HG02981 (cell line): Measurements from ENCODE around the gene NCK2.
A peak's percentile ranks its signal among the peaks of the same experiment; 100 is the strongest.

Experiments used
- ATAC-seq: cut with Tn5 transposase; IDR thresholded peaks from one replicate; pipeline ENCODE4 v1.9.1; 2021; ENCODE audit warnings: mild to moderate bottlenecking, moderate library complexity; ENCODE audit not compliant: unreplicated experiment

The NCK2 gene

DNA sequence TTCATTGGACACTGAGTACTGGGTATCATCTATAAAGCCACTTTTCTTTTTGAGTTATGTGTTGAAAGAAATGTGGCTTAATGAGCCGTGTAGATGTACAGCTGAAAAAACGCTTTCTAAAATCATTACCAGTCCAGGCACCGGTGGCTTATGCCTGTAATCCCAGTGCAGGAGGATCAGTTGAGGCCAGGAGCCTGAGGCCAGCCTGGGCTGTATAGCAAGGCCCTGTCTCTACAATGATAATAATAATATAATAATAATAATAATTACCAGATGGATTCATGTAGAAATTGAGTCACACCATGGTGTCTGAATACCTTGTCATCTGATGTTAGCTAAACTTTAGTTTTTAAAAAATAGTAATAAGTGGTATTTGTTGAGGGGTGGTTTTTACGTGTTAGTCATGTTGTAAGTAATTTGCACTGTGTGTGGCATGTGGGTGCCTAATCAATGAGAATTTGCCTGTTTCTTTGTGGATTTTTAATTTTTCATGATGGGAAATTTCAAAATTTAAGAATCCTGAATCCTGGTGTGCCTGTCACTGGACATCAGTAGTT lies 30.1 kb downstream of the NCK2 start:
- ATAC-seq = no peak

DNA sequence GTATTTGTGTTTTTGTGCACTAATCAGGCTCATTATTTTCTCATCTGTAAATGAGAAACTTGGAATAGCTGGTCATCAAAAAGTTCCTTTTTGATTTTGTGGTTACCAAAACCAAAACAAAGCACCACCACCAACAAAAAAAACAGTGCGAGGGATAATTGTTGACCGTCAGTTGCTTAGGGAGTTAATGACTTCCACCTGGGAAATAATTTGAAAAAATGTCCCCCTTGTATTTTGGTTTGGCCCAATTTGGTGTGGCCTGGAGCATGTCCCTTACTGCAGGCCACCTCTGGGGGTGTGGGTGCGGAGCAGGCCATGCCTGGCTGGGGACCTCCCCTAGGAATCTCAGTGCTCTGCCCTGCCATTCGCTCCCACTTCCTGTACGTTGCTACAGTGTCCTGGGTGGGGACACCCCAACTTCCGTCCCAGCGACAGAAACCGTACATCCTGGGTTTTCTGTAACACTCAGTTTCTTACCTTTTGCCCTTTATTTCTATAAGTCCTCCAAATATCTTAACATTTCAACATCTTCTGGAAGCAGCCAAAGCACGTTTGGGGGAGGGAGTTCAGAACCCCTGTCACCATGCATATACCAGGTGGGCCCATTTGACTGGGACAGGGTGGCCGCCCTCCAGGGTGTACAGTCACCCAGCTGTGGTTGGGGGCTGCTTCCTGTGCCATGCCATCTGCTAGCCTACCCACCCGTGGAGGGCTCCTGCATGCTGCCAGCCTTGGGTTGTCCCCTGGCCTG lies 31.3 kb downstream of the NCK2 start:
- ATAC-seq = peak; percentile 53

DNA sequence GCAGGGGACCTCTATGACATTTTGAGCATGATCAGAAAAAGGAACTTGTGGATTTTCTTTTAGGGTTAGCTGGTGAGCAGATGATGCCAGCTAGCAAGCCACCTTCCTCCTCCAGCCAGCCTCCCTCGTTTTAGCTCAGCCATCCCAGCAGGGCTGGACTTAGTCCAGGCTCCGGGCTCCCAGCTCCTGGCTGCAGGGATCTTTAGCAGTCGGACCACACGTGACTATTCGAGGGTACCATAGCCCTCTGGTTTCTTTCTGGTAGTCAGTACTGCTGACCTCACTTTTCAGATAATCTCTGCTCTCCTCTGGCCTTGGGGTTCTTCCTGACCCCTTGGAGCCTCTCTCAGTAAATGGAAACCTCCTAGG lies 31.8 kb downstream of the NCK2 start:
- peak; percentile 6 for ATAC-seq

DNA sequence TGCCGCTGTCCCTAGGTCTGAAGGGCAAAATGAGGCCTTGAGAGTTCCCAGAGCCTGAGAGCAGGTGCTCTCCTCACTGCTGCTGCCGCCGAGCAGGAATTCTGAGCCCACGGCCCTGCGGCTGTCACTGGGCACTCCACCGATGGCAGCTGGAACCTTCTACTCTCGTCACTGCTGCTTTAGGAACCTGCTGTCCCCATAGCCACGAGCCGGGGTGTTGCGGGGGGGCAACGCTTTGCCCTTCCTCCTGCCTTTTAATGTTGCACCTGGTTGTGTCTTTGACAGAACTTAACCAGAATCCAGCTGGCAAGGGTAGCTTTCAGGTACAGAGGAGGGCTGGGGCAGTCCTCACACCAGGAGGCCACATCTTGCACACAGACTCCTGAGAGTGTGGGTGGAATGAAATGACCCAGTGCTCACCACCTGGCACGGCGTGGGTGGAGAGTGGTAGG lies 32.3 kb downstream of the NCK2 start:
- no peak for ATAC-seq

DNA sequence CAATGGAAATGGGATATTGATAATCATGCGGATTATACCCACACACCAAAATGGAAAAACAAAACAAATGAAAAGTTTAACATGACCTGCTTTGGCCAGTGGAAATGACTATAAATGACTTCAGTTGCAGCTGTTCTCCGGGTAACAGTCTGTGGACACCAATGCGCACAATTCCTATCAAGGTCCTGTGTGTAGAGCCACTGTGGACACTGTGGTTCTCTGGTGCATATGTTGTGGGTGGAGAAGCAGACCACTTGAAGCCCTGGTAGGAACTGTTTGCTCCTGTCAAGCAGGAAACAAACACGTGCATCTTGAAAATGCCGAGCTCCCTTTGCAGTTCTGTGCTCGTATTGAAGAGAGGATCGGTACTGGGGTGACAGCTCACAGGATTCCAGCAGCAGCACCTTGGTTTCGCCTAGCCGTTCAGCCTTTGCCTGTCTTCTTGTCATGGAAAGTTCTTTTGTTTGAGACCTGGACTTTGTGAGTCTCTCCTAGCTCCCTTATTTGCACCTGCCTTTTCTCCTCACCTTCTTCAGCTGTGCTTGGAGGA lies 32.9 kb downstream of the NCK2 start:
- no peak for ATAC-seq

DNA sequence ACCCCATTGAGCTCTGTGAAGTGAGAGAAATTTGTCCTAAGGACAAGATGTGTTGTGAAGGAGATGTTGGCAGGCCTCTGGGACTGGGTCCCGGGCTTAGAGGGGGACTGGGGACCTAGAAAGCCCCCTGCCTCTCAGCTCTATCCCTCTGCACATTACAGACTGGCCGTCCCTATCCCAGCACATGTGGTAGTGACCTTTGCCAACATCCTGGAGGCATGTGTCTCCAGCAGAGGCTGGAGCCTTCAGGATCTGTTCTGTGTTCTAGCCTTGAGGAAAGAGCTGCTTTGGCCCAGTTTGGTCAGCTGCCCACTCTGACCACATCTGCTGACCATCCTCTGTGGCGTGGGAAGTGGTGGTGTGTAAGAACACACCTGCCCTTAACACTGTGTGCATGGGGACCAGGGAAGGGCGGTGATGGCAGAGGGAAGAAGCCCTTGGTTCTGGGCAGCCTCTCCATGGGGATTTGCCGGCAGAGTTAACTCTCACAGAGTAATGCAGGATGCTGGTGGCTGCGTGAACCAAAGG lies 33.4 kb downstream of the NCK2 start:
- ATAC-seq = no peak

DNA sequence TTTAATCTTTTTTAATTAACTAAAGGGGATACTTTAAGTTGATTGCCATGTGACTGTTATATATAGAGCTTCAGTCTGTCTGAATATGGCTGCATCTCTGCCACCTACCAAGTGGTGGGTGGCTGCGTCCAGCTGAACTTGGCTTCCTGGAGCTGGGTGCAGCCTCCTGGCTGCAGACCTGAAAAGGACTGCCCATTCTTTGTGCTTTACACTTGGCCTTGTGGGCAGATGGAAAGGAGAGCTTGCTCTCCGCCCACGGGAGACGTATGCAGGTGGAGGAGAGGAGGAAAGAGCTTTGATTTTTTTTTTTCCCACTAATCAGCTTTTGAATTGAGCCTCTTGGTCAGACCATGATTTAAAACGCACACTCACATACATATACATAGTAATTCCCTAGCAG lies 34.7 kb downstream of the NCK2 start:
- no peak for ATAC-seq

DNA sequence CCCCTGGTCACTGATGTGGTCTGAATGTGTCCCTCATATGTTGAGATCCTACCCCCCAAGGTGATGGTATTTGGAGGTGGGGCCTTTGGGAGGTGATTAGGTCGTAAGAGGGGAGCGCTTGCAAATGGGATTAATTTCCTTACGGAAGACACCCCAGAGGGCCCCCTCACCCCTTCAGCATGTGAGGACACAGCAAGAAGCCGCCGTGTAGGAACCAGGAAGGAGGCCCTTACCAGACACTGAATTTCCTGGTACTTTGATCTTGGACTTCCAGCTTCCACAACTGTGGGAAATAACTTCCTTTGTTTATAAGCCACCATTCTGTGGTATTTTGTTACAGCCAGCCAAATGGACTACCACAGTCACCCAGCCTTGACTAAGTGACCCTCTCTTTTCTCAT lies 35.9 kb downstream of the NCK2 start:
- no peak for ATAC-seq

DNA sequence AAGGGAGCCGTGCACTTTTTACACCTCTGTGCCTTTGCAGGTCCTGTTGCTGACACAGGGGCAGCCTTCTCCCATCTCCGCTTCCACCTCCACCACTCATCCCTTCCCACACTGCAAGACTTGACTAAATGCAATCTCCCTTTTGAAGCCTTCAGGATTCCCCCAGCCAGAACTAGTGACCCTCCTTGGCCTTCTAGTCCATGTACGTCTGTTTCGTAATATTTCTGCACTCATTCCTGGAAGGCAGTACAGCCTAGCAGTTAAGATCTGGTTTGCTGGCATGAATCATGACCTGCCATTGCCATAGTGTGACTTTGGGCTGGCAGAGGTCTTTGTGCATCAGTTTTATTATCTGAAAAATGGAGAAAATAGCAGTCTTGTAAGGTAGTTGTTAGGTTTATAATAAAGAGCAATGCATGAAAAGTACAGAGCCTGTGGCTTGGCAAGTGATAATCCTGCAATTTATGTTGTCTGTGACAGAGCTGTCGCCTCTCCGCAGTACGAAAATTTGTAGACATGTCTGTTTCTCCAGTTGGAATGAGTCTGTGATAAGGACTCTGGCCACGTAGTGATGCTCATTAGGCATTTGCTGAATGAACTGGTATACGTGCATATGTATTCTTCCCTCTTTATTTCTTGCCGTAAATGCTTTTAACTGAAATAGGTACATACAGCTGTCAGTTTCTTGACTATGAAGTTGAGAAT lies 36.7 kb downstream of the NCK2 start:
- ATAC-seq = no peak

DNA sequence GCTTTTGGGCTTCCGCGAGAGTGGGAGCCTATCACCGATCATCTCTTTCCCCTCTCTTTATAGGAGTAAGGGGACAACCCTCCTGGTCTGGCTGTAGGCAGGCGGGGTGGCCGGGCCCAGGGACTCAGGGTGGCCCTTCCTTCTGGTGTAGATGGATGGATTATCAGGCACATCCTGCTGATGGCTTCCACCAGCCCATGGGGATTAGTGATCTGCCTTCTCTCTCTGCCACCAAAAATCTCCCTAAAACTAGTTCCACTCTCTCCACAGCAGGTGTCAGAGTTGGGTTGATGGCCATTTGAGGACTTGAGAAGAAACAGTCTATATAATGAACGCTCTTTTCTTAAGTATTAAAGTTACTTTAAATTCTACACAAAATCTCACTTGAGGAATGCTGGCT lies 37.4 kb downstream of the NCK2 start:
- ATAC-seq = no peak

DNA sequence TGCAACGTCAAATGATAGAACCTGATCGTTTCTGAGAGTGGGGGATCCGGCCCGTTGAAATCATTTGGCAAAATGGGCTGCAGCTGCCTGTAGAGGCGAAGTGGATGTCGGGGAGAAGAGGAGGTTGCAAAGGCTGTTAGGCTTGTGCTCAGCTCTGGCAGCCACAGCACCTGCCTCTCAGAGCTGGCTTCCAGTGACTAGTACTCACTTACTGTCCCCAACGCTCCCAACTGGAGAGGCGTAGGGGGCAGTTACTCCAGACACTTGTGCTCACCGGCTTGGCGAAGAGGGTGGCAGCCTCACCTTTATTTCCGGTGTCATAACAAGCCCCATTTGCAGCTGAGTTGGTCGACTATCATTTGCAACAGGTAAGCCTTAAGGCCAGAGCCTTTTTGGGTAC lies 37.9 kb downstream of the NCK2 start:
- no peak for ATAC-seq

DNA sequence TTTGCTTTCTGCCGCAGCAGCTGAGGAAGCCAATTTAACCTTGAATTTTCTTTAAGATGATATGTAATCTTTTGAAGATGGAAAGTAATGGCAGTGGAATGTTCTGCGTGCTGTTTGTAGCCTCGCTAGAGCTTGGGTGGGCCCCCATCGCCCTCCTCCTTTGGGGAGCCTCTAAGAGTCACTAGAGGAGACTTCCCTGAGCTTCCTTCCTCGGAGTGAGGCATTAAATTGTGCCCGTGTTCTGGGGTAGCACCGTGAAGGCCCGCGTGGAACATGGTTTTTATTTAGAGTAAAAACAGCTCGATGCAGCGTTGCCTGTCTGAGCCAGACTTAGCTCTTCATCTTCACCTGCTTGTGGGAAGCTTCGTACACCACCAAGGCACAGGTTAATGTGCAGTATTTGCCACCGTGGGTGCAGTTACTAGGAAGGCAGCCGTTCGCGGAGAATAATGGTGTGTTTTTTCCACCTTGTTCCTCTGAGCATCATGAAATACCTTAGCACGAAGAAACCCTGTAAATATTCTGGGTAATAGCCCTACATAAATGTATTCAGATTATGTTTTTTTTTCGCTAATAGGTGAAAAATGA lies 38.5 kb downstream of the NCK2 start:
- no peak for ATAC-seq

DNA sequence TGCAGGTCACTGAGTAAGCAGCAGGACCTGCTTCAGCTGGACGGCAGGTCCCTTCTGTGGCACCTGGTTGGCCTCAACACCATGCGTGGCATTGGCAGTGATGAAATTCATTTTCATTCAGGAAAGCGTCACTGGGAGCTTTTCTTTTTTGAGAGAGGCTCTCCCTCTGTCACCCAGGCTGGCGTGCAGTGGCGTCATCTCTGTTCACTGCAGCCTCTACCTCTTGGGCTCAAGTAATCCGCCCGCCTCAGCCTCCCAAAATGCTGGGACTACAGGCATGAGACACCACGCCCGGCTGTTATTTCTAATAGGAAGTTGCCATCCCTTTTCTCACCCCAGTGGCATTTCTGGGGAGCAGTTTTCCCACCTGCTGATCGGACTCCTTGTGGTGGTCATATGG lies 39.3 kb downstream of the NCK2 start:
- ATAC-seq = no peak

DNA sequence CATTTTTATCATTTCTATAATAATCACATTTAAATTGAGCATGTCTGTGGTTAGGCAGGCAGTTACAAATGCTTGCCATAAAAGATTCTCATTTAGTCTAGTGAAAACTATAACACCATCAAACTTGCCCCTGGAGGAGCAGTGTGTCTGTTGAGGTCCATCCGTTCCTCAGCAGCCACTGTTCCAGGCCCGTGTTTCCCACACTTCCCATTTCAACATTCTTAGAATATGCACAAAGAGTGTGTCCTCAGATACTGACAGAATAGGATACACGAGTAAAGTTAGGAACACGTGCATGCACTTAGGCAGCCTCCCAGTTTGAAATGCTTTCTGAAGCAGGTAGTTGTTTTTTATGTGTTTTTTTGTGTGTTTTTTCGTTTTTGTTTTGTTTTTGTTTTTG lies 39.9 kb downstream of the NCK2 start:
- no peak for ATAC-seq

DNA sequence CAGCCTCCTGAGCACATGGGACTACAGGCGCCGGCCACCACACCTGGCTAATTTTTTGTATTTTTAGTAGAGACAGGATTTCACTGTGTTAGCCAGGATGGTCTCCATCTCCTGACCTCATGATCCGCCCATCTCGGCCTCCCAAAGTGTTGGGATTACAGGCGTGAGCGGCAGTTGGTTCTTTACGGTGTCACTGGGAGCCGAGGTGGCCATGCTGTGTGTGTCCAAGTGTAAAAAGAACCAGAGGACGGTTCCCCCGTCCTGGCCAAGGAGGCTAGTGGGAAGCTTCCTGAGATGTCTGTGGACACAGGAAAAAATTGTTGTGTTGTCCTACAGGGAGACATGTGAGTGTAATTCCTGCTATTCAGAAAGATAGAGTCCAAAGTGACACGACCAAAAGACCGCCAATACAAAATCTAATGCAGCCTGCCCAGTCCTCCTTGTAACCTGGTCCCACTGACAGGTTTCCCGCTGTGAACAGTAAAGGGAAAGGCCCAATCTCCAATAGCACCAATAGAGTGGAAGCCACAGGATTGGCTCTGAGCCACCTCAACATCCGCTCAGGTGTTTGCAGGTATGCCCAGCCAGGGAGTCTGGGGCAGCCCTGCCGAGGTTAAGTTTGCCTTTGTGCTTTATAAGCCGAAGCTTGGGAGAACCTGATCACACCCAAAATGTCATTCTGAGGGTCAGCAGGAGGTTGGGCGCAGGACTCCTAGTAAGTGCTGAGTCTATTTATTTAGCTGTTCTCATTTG lies 40.6 kb downstream of the NCK2 start:
- no peak for ATAC-seq

DNA sequence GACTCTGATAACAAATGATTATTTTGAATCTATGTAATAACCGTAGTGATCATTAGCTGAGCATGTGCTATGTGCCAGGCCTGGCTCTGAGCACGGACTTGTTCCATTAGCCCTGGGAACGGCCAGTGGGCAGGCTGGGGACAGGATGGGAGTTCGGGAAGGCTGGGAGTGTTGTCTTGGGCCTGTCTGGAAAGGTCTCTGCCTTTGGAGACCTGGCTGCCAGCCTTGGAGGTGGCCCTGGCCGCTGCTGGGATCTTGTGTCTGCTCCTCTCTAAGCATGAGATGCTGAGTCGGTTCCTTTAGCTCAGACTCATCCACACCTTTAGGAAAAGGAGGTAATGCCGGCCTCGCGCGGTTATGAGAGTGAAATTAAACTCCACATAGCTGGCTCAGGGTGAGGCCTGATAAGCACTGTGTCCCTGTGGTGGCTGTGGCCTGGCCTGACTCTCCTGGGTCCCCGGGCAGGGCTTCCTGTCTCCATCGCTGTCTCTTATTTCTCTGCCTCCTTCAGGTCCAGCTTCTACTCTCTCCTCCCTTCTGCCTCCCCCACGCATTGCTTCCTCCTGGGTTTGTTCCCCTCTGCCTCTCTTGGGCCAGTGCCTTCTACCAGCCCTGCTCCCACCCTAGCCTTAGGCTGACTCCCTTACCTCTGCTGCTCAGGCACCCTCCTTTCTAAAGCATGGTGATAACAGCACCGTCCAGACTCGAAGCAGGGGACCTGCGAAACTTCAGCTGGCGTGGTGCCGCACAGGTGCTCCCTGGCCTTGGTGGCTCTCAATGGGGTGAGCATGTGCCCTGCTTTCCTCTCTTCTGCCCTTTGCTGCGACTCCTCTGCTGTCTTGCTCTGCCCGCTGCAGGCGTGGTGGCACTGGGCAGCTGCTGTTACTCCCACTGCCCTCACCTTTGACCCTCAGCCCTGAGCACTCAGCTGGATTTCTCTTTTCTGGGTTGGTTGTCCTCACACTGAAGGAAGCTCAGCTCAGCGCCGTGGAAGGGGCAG lies 41.8 kb downstream of the NCK2 start:
- ATAC-seq = no peak

DNA sequence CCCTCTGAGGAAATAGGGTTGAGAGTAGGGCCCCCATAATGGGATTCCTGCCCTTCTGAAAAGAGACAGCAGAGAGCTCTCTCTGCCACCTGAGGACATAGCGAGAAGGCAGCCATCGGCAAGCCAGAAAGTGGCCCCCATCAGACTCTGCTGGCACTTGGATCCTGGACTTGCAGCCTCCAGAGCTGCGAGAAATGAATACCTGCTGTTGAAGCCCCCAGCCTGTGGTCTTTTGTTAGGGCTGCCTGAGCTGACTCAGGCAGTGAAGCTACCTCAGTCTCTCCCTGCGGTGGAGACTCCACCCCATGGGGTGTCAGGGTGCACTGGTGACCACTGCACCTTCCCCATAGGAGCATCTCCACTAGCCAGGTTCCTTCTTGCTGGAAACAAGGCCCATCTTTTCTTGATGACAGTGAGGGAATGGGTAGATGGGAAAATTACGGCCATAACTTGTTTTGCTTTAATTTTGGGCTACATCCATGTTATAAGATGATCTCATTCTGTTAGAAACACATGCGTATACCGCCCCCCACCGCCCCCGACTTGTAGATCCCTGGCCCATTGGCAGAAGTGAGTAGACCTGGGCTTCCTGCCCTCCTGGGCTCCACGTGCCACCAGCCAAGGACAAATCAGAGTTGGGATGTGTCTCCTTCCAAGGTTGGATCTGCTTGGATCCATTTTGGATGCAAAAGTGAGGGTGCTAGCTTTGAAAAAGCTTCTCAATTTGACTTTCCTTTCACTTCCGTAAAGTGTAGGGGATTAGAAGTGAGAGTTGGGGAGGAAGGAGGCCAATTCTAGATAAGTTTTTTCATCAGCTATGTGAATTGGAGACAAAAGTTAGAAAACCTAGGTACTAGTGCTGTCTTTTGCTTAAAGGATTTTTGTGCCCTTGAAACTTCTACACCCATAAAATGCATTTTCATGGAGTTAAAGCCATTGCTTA lies 42.9 kb downstream of the NCK2 start:
- no peak for ATAC-seq

DNA sequence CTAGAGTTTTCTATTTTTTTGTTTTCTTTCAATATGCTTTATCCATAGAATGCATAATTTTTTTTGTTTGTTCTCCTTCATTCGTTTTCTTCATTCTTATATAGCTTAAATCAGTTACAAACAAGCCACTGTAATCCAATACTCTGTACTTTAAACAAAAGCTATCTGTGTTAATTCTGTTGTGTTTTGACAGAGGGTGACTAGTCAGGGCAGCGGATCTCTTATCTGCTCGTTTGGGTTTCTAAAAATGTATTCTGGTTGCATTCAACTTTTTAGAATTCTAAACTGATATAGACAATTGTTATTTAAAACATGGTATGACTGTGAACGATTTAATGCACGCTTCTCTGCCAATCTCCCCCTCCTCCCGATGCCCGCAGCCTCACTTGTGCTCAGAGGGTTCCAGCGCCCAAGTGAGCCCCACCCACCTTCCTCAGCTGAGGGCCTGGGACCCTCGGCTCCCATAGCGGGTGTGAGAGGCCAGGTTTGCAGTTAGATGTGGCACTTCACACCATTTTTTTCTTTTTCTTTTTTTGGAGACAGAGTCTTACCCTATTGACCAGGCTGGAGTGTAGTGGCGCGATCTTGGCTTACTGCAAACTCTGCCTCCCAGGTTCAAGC lies 44.1 kb downstream of the NCK2 start:
- ATAC-seq = no peak
